Activated T-cell treated with anti-CD3 and anti-CD28 coated beads for 4 hours (primary cell): ENCODE measurements around the gene ARHGAP45.

ENCODE experiments used
- DNase-seq: peaks from one replicate; pipeline ENCODE4 v3.0.0-alpha.2; 2020

The ARHGAP45 gene

DNA sequence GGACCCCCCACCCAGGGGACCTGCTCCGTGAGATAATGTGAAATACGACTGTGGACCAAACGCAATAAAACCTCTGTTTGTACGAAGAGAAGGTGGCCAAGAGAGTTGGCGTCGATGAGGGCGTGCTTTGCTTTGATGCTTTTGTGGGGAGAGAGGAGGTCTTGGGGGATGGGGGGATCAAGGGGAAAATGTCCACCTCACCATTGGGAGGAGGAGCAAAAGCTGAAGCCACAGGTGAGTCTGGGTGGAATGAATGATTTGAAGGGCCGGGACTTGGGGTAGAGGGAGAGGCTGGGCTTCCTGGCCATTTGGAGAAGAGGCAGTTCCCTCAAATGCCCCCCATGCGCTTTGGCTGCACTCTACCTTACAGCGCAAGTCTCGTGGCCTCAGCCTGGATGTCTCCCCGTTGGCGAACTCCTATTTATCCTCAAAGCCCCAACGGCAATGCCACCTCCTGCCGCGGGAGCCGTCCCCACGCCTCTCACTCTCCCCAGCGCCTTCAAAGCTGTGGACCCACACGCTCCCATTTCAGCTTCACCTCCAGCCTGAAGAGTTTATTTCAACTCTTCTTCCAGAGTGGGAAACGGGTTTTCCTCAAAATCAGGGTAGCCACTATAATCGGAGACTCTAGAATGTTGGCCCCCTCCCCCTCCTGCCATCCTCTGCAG lies 27.9 kb upstream of the ARHGAP45 start:
- DNase-seq: no peak

GRCh38 chr19:1039646-1040475 lies 27.1 kb upstream of the ARHGAP45 start, which contains the start of gene ABCA7:
TSS of gene ABCA7 (plus strand) at chr19:1040107. CDS start at chr19:1041362, 1,255 bp downstream.
- peak; percentile 99 for DNase-seq

GRCh38 chr19:1040476-1041271 lies 26.3 kb upstream of the ARHGAP45 start:
- DNase-seq: peak; percentile 82

DNA sequence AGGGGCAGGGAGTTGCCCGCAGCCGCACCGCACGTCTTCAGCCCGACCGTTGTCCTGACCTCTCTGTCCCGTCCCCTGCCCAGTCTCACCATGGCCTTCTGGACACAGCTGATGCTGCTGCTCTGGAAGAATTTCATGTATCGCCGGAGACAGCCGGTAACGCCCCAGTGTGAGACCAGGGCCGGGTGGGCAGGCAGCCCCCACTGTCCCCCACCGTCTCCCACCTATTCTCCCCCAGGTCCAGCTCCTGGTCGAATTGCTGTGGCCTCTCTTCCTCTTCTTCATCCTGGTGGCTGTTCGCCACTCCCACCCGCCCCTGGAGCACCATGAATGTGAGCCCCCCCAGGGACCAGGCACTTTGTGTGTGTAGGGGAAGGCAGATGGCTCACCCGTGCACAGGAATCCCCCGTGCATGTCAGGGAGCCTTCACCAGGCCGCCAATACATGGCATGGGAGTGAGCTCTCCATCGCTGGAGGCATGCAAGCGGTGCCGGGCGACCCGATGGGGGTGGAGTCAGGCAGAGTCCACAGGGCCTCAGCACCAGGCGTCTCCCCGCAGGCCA lies 25.6 kb upstream of the ARHGAP45 start:
- DNase-seq: no peak

- DNase-seq: no peak
Measured at GRCh38 chr19:1041835-1042685, 24.9 kb upstream of the ARHGAP45 start.

GRCh38 chr19:1042689-1043511 lies 24.1 kb upstream of the ARHGAP45 start:
- no peak for DNase-seq

DNA sequence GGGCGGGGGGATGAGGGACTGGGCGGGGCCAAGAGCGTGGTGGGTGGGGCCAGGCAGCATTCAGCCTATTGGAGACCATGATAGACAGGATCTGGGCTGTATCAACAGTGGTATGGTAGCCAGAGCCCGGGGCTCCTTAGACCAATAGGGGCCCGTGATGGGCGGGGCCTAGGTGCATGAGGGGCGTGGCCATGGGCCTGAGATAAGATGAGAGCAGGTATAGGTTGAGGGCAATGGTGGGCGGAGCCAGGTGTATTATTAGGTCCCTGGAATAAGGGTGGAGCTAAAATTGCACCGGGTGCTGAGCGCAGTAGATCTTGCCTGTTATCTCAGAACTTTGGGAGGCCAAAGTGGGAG lies 21.7 kb upstream of the ARHGAP45 start:
- no peak for DNase-seq

GRCh38 chr19:1046117-1046626 lies 20.8 kb upstream of the ARHGAP45 start:
- no peak for DNase-seq

GRCh38 chr19:1046836-1047695 lies 19.9 kb upstream of the ARHGAP45 start:
- no peak for DNase-seq

- DNase-seq: no peak
Measured at GRCh38 chr19:1047696-1048147, 19.2 kb upstream of the ARHGAP45 start.

DNA sequence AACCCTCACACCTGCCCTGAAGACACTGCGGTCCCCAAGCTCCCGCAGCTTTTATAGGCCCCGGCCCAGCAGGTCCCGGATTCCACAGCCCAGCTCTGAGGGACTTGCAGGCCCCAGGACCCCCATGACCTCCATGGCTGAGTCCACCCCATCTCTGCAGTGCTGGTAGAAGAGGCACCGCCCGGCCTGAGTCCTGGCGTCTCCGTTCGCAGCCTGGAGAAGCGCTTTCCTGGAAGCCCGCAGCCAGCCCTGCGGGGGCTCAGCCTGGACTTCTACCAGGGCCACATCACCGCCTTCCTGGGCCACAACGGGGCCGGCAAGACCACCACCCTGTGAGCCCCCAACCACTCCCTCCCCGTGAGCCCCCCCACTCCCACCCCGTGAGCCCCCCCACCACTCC lies 17.9 kb upstream of the ARHGAP45 start:
- no peak for DNase-seq

DNA sequence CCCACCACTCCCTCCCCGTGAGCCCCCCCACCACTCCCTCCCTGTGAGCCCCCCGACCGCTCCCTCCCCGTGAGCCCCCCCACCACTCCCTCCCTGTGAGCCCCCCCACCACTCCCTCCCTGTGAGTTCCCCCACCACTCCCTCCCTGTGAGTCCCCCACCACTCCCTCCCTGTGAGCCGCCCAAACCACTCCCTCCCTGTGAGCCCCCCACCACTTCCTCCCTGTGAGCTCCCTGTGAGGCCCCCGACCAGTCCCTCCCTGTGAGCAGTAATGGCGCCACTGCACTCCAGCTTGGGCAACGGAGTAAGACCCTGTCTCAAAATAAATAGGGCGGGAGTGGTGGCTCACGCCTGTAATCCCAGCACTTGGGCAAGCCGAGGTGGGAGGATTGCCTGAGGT lies 17.2 kb upstream of the ARHGAP45 start:
- no peak for DNase-seq

DNA sequence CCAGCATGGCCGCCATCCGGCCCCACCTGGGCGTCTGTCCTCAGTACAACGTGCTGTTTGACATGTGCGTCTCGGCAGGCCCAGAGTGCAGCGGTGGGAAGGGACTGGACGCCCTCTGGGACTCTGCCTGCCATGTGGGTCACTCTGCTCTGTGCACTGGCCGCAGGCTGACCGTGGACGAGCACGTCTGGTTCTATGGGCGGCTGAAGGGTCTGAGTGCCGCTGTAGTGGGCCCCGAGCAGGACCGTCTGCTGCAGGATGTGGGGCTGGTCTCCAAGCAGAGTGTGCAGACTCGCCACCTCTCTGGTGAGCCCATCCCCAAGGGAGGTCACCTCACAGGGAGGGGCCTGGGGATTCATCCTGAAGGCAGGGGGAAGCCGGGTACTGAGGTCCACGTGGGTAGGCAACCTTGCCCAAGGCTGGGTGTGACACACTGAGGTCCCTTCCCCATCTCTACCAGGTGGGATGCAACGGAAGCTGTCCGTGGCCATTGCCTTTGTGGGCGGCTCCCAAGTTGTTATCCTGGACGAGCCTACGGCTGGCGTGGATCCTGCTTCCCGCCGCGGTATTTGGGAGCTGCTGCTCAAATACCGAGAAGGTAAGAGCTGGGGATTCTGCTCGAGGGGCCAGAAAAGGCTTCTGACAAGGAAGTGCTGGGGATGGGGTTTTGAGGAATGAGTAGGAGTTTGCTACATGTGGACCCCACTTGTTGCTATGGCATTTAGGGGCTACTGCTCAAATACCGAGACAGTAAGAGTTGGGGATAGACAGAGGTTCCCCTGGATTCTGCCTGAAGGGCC lies 15.8 kb upstream of the ARHGAP45 start:
- no peak for DNase-seq

DNA sequence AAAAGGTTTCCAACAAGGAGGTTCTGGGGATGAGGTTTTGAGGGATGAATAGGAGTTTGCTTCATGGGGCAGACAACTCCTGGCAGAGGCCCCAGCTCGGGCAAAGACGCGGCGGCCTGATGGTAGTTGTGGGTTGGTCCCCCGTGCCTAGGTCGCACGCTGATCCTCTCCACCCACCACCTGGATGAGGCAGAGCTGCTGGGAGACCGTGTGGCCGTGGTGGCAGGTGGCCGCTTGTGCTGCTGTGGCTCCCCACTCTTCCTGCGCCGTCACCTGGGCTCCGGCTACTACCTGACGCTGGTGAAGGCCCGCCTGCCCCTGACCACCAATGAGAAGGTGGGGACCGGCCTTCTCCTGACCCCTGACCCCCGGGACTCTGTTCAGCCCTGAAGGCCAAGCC lies 15.2 kb upstream of the ARHGAP45 start:
- DNase-seq: no peak

DNA sequence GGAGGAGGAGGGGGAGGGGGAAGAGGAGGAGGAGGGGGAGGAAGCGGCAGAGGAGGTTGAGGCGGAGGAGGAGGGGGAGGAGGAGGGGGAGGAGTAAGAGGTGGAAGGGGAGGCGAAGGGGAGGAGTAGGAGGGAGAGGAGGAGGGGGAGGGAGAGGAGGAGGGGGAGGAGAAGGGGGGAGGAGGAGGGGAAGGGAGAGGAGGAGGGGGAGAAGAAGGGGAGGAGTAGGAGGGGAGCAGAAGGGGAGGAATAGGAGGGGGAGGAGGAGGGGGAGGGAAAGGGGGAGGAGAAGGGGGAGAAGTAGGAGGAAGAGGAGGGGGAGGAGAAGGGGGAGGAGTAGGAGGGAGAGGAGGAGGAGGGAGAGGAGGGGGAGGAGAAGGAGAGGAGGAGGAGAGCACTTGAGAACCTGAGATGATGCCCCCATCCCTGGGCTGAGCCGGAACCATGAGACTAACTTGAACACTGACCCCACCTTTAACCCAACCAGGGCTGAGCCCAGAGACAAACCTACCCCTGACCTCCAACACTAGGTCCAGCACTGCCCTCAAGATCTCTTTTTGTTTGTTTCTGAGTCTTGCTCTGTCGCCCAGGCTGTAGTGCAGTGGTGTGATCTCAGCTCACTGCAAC lies 14.5 kb upstream of the ARHGAP45 start:
- no peak for DNase-seq

GRCh38 chr19:1053176-1054101 lies 13.5 kb upstream of the ARHGAP45 start:
- no peak for DNase-seq
